Hematopoietic multipotent progenitor cell (in vitro differentiated cells): ENCODE measurements around the gene MGAT5B. TPM values are rescaled to one million over a fixed set of nuclear protein-coding genes. Genes with fewer than 3 reads are reported as not detected.

Source experiments
- DNase-seq, 3 donors: peaks; one replicate each; pipeline ENCODE4 v3.0.0-alpha.2; 2011 to 2015; ENCODE audit warnings: low read depth in 2 of 3, low spot score in 2 of 3
- total RNA-seq: library from RNA; depleted of rRNA; stranded (reverse); fragments of >200 nt; gene quantifications from one replicate; pipeline ENCODE4 v1.2.3, GENCODE V29; 2012

The MGAT5B gene
- total RNA-seq, 1 donor: 0.27 TPM

DNA sequence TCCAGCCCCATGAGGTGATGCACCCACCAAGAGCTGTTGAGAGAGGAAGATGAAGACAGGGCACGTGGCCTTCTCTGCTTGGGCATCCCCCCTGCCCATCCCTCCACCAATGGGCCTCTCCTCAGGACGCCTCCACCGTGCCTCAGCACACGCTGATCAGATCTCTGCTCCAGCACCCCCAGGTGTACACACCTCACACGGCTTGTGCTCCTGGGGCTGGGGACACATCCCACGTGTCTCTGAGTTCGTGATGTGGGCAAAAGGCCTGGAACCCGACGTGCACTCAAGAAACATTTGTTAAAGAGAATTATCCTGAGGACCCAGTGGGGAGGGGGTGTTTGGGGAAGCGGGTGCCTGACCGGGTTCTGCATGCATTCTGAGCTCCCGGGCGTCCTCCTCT, 55.3 kb downstream of the MGAT5B start:
- DNase-seq: no peak

DNA sequence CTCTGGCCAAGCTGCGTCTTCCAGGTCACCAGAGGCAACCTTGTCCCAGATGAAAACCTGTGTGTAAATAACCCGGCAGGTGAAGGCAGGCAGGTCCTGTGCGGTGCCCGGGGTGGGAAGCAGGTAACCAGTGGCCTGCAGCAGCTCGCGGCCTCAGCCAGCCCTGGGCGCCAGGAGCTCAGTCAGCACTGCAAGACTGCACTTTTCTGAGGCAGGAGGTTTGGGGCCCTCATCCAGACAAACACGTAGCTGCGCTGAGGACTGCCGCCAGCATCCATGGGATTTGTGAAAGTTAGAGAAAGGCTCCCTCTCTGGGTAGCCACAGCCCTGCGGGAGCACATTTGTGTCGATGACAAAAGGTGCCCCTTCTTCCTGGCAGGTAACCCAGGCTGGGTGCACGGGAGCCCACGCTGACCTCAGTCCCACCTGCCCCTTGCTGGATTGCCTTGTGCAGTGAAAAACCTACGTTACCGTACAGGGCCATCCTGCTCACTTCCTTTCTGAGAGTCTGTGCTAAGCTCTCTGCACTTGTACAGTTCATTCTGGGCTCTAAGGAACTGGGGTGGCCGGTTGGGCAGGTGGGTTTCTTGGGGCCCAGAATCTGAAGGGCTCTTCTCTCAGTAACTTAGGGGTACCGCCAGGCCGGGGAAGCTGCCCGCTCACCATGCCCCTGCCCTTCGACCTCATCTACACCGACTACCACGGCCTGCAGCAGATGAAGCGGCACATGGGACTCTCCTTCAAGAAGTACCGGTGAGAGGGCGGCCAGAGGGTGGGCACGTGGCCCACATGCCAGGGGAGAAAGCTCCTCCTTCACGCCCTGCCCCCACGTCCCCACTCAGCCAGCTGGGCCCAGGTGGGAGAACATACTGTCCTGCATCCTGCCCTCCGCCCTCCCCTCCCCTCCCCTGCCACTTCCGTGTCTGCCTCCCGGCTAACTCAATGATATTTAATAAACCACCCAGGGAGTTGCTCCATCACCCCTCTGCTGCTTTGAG, 56.4 kb downstream of the MGAT5B start:
- no peak for DNase-seq

DNA sequence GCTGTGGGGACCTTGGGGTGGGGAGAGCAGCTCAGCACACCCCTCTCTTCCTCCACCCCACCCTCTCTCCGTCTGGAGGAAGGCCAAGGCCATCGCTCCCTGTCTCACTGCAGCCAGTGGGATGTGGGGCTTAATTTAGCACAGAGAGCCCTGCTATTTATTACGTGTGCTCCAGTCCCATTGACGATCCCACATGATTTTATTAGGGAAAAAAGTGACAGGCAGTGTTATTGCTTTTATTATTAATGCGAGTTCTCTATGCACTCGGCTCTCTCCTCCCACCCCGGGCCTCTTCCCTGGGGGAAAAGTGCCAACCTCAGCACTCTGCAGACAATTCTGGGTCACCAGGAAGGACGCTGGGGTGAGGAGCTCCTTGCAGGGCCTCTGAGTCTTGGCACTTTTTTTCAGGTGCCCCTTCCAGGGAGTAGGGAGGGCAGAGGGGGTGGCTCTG, 57.3 kb downstream of the MGAT5B start:
- DNase-seq: no peak

DNA sequence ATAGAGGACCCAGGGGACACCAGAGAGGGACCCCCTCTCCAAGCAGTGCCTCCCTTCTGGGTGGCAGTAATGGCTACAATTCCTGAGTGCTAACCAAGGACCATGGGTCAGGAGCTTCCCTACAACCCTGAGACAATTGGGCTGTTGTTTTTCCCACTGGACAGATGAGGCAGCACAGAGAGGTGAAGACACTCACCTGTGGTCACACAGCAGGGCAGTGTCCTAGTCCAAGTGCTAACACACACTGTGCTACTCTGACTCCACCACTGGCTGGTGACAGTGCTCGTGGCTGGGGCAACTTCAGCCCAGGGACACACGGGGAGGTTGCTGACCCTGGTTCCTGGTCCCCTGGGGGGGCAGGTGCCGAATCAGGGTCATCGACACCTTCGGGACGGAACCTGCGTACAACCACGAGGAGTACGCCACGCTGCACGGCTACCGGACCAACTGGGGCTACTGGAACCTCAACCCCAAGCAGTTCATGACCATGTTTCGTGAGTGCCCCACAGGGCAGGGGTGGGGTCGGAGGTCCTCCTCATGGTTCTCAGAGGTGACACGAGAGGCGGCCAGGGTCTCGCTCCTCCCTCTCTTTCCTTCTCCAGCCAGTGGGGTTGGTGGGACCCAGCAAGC, 58.1 kb downstream of the MGAT5B start:
- no peak for DNase-seq

DNA sequence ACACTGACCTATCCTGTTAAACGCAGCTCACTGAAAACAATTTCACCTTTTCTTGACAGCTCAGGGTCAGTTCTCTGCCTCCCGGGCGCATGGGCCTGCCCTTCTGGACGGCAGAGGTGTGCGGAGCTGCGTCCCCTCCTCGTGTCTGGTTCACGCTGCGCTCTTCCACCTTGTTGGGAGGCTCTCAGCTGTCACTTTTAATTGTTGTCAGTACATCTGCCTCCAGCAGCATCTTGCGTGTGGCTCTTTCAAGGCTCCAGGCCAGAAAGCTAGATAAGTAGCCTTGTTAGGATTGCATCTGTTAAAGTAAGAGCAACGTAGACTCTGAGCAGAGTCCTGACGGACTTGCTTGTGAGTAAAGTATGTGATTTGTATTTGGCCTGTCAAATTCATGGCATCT, 59.4 kb downstream of the MGAT5B start:
- no peak for DNase-seq

DNA sequence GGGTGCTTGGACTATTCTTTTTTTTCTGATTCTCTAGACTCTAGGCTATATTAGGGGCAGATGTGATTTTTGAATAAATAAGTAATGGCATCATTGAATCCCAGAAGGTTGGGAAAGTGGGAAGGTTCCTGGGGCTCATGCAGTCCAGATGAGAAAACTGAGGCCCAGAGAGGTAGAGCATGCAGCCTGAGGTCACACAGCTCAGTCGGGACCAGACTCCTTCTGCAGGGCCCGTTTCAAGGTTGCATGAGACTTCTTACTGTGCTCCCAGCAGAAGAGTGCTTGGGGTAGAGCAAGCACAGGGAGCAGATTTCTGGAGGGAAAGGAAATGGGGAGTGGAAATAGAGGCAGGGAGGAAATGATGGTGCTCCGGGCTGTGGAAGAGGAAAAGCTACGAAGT, 59.8 kb downstream of the MGAT5B start:
- DNase-seq: no peak

DNA sequence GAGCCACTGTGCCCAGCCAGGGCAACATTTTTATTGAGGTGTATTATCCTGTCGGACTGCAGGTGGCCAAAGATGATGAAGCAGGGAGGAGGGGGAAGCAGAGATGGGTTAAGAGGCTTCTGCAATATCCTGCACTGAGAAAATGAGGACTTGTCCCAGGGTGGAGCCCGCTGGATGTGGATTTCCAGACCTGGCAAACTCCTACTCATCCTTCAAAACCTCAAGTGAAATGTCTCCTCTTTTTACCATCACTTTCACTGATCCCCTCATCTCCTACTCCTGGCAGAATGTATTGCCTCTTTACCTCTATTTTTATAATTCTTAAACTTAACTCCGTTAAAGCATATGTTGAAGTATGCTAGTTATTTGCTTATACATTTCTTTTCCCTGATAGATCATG, 60.9 kb downstream of the MGAT5B start:
- no peak for DNase-seq

DNA sequence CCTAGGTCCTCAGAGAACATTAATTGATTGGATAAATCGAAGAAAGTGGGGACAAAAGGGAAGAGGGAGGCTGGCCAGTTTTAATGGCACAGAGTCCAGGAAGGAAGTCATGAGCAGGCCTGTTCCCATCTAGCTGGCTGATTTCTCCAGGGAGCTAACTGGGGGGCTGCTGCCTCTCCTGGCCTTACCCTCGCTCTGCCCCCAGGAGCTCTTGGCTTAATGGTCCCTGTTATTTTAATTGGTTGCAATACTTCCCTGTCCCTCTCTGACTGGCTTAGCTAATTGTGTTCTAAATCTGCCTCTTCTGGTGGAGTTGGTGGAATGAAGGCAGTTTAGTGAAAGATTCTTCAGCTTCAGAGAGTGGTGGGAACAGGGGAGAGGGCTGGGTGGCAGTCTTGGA, 61.4 kb downstream of the MGAT5B start:
- DNase-seq: no peak

DNA sequence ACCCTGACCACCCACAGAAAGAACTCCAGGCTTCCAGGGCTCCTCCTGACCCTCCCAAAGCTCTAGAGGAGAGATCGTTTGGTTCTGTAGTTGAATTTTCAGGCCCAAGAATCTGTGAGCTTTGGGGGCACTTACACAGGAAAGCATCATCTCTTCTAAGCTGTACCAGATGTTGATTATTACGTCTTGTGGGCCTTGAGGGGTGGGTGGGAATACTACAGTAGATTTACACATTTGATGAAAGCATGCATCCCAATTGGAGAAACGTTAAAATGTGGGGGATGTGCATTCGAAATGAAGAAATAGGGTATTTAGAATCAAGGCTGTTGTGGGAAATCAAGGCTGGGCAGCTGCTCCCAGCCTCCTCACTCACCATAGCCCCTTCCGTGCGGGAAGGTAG, 61.9 kb downstream of the MGAT5B start:
- DNase-seq: no peak

DNA sequence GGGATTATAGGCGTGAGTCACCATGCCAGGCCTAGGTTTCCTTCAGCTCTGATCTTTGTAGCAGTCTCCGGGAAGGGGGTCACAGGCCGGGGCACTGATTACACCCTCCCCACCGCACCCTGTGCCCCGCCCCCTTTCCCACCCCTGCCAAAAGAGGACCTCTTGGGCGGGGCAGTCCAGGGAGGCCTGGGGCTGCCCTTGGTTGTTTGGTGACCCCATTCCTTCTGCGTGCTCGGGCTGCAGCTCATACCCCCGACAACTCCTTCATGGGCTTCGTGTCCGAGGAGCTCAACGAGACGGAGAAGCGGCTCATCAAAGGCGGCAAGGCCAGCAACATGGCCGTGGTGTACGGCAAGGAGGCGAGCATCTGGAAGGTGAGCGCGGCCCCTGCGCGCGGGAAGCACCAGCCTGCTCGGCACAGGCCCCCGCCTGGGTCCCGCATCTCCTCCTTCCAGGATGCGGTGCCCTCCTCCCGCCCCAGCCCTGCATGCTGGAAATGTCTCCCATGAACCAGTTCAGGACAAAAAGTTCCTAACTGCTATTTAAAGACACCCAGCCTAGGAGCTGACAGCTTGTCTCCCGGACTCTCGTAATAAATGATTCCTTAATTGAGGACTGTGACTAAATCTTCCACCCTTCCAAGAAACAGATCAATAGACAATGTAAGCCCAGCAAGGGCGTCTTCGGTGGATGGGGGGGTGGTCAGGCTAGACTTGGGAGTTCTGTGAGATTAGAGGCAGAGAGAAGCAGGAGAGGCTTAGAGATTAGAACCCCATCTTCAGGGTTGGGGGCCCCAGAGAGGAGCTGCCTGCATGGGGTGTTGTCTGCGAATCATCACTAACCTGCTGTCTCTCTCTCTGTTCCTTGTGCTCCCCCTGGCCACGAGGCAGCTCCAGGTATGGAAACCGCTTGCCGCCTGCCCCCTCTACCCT, 64.5 kb downstream of the MGAT5B start:
- no peak for DNase-seq

DNA sequence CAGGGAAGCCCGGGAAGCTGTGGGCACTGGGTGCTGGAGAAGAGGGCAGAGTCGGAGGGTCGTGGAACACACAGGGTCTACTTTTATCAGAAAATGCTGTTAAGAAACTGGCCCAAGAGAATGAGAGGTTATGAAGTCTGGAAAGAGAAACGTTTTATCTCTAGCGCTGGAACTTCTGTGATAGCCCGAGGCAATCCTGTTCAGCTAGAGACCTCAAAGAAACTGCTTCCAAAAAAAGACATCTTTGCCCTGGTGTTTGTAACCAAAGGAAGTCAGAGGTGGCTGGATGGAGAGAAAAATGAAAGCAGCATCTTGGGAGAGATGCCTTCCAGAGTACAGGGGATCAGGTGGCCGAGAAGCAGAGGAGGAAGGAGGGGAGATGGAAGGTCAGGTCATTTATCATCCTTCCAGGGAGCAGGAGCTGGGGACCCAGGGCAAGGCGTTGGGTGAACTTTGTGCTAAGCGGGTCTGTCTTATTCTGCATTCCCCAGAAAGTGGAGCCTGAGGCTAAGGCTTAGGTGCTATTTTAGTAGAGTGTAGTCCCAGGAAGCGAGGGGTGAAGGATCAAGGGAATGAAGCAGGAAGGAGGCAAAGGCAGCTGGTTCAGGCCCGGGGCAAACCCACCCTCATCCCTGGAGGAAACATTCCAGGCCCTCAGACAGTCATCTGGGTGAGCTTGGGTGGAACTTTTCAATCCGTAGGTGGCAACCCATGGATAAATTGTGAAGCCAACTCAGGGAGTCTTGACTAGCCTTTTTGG, 66.5 kb downstream of the MGAT5B start:
- no peak for DNase-seq

DNA sequence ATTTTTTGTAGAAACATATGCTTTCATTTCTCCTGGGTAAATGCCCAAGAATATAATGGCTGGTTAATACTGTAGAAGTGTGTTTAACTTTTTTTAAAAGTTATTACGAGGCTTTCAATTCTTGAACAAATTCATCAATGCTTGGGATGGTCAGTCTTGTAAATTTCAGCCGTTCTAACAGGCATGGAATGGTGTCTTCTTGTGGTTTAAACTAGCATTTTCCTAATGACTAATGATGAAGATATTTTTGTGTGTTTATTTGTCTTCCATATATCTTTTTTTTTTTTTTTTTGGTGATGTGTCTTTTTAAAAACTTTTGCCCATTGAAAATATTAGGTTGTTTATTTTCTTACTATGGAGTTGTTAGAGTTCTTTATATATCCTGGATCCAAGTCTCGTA, 67.1 kb downstream of the MGAT5B start:
- DNase-seq: no peak

DNA sequence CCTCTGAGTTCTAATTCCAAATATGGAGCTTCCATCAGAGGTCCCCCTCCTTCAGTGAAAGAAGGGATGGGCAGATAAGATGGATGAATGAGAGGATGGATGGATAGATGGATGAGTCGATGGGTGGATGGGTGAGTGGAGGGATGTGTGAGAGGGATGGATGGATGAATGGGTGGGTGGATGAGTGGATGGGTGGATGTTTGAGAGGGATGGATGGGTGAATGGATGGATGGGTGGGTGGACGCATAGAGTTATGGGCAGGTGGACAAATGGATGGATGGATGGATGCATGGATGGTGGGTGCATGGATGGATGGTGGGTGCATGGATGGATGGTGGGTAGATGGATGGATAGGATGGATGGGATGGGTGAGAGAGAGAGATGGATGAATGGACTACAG, 69.0 kb downstream of the MGAT5B start:
- DNase-seq: no peak

DNA sequence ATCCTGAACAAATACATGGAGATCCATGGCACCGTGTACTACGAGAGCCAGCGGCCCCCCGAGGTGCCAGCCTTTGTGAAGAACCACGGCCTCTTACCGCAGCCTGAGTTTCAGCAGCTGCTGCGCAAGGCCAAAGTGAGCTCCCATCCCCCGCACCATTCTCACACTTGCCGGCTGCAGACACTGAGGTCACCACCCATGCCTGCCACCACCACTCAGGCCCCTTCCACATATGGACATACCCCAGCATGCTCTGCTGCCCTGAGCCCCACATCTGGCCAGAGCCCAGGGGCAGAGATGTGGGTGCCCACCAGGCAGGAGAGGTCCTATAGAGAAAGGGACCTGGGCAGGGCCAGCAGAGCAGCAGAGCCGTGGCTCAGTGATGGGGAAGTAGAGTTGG, 69.8 kb downstream of the MGAT5B start:
- no peak for DNase-seq

DNA sequence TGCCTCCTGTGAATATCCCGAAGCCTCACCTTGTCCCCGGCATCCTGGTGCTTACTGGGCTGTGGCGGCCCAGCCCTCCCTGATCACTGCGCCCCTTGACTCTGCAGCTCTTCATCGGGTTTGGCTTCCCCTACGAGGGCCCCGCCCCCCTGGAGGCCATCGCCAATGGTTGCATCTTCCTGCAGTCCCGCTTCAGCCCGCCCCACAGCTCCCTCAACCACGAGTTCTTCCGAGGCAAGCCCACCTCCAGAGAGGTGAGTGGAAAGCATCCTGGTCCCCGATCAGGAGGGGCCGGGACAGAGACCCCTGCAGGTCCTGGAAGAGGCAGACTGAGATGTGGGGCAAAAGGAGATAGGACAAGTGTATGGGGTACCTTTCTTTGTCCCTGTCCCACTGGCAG, 72.1 kb downstream of the MGAT5B start:
- no peak for DNase-seq

DNA sequence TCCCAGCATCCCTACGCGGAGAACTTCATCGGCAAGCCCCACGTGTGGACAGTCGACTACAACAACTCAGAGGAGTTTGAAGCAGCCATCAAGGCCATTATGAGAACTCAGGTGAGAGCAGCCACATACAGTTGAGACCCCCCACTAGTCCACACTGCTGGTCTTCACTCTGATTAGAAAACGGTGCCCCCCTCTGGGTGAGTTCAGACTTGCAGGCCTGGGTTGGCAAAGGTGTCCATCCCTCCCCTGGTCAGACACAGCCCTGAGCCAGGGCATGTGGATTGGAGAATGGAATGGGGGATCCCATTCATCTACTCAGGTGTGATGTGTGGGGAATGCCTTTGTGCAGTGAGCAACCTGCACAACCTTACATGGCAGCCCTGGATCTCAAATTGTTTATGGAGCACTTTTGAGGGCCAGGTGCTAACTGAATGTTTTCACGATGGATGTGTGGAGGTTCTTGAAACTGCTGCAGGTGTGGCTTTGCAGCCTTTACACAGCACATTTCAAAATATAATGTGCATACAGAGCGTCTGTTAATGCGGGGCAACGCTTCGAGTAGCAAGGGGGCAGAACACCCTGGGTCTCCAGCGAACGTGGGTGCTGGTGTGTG, 72.6 kb downstream of the MGAT5B start:
- DNase-seq: no peak

DNA sequence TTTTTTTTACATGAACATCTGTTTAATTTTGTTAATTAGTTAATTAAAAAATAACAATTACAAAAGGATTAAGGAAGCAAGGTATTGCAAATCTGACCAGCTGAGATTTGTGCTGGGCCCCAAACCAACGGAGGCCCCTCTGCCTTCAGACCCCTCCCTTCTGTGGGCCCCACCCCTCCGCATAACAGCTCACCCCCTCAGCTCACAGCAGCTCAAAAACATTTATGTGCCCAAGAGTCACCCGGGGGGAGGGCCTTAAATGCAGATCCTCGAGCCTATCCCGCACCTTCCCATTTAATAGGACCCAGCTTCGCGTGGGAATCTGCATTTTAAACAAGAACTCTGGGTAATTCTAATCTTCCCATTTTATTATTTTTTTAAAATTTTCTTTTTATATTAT, 75.0 kb downstream of the MGAT5B start:
- no peak for DNase-seq

DNA sequence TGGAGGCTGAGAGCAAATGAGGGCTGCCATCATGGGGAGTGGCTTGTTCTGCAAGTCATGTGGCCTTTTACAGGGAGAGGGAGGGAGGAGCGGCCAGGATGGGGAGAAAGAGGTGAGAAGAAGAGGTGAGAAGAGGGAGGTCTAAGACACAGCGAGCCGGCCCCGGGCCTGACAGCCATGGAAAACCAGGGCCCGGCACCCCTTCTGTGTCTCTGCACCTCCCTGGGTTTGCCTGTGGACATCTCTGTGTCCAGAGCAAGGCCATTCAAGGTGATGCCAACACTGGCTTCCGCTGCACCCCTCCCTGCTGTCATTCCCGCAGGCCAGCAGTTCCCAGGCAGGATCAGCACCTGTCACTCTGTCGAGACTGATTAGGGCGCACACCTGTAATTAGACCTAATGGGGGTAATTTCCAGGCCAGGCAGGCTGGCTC, 75.6 kb downstream of the MGAT5B start:
- DNase-seq: no peak

DNA sequence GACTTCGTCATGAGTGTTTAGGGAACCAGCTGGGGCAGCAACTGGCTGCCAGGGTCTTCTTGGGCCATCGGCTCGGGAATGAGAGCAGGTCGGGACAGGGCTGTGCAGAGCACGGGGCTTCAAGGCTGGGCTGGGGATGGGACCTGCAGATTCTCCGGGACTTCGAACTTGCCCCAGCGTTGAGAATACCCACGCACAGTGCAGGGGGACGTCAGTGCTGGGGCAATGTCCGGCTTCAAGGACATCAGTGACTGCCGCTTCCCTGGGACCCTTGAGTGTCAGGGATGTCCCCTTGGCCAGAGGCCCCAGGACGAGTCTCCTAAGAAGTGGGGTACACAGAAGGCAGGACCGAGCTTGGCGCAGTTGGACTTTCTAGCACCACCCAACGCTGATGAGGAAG, 76.3 kb downstream of the MGAT5B start:
- DNase-seq: no peak
